Cardiac fibroblast (primary cell): Measurements from ENCODE around the gene STYXL2.

ENCODE experiments used
- DNase-seq, 2 donors: peaks; one replicate each; pipeline versions ENCODE4 v3.0.0 to v3.0.0-alpha.2; 2010; ENCODE audit warnings: low read depth in 2 of 2
- H3K4me3 ChIP-seq, 2 donors: replicated peaks in 1 of 2; 1 replicate in 1 of 2; 2 replicates in 1 of 2; pipeline ENCODE4 v1.5.1; 2011; ENCODE audit warnings: low read depth in 2 of 2, low read length in 2 of 2, mild to moderate bottlenecking in 2 of 2, moderate library complexity in 1 of 2
- TF ChIP-seq, protein P1 (sequence below): IDR thresholded peaks from one replicate; pipeline ENCODE4 v1.5.1; 2011; ENCODE audit warnings: low read depth, mild to moderate bottlenecking, low read length, inconsistent platforms

STYXL2 gene

DNA sequence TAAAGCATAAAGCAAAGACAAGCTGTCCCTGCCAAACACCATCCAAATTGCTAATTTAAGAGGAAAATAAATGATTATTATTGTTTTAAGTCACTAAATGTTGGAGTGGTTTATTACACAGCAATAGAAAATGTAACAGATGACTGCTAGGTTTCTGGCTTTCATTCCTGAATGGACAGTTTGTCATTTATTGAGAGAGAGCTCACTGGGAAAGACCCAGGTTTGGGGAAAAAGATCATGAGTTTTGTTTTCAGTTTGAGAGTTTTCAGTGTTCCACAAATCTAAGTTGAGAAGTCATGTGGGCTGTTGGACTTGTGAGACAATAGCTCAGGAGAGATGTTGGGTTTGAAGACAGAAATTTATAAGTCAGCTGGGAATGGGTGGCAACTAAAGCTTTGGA lies 9.1 kb upstream of the STYXL2 start:
- TF ChIP-seq, protein P1, sequence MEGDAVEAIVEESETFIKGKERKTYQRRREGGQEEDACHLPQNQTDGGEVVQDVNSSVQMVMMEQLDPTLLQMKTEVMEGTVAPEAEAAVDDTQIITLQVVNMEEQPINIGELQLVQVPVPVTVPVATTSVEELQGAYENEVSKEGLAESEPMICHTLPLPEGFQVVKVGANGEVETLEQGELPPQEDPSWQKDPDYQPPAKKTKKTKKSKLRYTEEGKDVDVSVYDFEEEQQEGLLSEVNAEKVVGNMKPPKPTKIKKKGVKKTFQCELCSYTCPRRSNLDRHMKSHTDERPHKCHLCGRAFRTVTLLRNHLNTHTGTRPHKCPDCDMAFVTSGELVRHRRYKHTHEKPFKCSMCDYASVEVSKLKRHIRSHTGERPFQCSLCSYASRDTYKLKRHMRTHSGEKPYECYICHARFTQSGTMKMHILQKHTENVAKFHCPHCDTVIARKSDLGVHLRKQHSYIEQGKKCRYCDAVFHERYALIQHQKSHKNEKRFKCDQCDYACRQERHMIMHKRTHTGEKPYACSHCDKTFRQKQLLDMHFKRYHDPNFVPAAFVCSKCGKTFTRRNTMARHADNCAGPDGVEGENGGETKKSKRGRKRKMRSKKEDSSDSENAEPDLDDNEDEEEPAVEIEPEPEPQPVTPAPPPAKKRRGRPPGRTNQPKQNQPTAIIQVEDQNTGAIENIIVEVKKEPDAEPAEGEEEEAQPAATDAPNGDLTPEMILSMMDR = no peak
- no peak for DNase-seq

DNA sequence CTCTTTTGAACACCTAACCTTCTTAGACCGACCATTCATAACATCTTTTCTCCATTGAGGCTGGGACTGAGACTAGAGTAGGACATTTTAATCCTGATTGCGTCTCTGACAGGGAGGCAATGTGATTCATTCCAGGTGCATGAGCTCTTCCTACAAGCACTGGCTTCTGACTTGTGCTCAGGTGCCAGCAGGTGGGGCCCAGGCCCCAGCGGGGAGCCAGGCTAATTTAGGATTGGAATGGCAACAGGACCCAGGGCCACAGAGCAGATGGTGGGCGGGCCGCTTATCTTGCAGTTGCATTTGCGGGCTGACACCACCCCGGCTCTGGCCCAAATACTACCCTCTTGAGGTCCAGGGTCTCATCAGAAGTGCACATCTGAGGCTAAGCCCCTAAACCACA lies 7.8 kb upstream of the STYXL2 start:
- TF ChIP-seq, protein P1 = no peak
- no peak overlapping the region for H3K4me3 ChIP-seq
- DNase-seq = no peak

More for the DNA sequence above, 9.1 kb upstream of the STYXL2 start:
- no peak overlapping the region for H3K4me3 ChIP-seq

DNA sequence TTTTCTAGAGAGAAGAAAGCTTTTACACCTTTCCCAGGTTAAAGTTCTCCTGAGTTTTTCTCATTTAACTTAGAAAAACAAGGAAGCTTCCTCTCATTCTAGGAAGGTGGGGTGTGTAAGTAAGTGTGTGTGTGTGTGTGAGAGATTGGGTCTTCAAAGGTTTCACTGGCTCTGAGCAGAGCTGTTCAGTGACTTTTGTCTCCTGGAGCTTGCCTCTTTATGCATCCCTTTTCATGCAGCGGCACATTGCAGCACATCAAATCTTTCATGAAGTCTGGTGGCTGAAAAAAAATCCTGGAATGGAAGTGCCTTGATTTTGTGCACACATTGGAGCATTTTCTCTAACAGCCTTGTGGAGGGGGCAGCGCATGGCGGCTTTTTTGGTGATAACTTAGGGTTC lies 7.1 kb upstream of the STYXL2 start:
- no peak overlapping the region for H3K4me3 ChIP-seq
- TF ChIP-seq, protein P1 = no peak
- DNase-seq = no peak

GRCh38 chr1:167088746-167089417 lies 5.0 kb upstream of the STYXL2 start:
- TF ChIP-seq, protein P1 = no peak
- no peak overlapping the region for H3K4me3 ChIP-seq
- DNase-seq = no peak

DNA sequence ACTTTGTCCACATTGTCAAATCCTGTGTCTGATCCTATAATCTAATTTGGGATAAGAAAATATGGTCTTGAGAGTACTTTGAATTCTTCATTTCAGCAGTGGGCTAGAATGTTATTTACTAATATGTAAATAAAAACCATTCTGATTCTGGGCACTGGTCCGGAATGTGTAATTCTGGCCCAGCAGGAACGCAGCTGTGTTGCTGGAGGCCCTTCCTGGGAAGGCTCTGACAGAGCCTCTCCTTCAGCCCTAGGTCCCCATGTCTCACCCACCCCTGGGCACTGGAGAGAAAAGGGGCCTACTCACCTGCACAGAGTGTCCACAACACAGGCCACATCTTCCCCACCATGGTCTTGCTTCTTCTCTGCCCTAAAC lies 3.9 kb upstream of the STYXL2 start:
- TF ChIP-seq, protein P1 = no peak
- H3K4me3 ChIP-seq = no peak overlapping the region
- DNase-seq = no peak

DNA sequence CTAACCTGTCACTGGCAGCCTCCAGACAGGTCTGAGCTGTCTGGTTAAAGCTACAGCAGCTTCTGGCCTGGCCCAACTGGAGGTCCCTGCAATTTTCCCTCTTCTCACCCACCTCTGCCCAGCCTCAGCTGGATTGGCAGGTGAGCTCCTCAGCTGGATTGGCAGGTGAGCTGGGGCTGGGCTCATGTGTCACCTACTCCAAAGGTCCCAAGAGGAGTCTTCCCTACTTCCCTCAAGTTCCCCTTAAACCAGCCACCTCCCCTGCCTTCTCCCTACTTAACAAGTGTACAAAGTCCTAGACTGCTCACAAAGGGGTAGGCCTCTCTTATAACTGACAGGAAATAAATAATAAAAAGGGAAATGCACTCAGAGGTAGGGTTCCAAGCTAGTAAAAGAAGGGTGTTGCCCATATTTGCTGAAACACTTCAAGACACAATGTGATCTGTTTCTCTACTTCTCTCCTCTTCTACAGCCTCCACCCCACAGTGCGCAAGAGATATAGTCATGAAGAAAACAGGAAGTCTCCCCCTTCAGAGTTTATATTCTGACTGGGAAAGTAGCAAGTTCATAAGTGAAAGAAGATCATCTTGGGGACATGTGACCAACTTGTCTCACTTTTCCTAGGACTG lies 3.4 kb upstream of the STYXL2 start, which contains the start of gene GPA33:
TSS of gene GPA33 (minus strand) at position 64 of the 629 bp plus-strand sequence. CDS start 90 bp downstream, outside the sequence.
- H3K4me3 ChIP-seq = no peak within 1 kb of the TSS
- TF ChIP-seq, protein P1 = no peak
- no peak for DNase-seq
